WERI-Rb-1 (cell line): ENCODE data around the gene CCNQ.

Experiments
- DNase-seq: peaks from one replicate; pipeline ENCODE4 v3.0.0-alpha.2; 2020
- H3K27ac ChIP-seq: fragments of 250-450 bp; sonication (Bioruptor Pico); 2 replicates; pipeline ENCODE4 v1.5.1; 2020; ENCODE audit warnings: mild to moderate bottlenecking, moderate library complexity
- H3K27me3 ChIP-seq: fragments of 250-450 bp; sonication (Bioruptor Pico); 2 replicates; pipeline ENCODE4 v1.5.1; 2021; ENCODE audit warnings: mild to moderate bottlenecking, low read depth, moderate library complexity; ENCODE audit not compliant: insufficient read depth, severe bottlenecking
- H3K36me3 ChIP-seq: fragments of 250-450 bp; sonication (Bioruptor Pico); 2 replicates; pipeline ENCODE4 v1.5.1; 2020; ENCODE audit warnings: mild to moderate bottlenecking, moderate library complexity
- H3K4me3 ChIP-seq: 2 replicates; pipeline ENCODE4 v1.5.1; 2011; ENCODE audit warnings: low read depth, mild to moderate bottlenecking, control low read depth, low read length
- H3K9me3 ChIP-seq: fragments of 250-450 bp; sonication (Bioruptor Pico); 2 replicates; pipeline ENCODE4 v1.5.1; 2021; ENCODE audit warnings: mild to moderate bottlenecking, moderate library complexity; ENCODE audit not compliant: severe bottlenecking
- CTCF ChIP-seq: IDR thresholded peaks from 2 replicates; pipeline ENCODE4 v1.5.1; 2011; ENCODE audit warnings: low read depth, mild to moderate bottlenecking, control low read depth, inconsistent platforms, low read length

The CCNQ gene

GRCh38 chrX:153592966-153593688, 5.8 kb downstream of the CCNQ start:
- no peak overlapping the region for H3K27ac ChIP-seq
- no peak for DNase-seq
- peaks cover 19% of the 10 kb centered on the region for H3K9me3 ChIP-seq
- no peak for TF ChIP-seq CTCF
- H3K4me3 ChIP-seq: no peak overlapping the region
- H3K36me3 ChIP-seq: peaks cover 65% of the 10 kb centered on the region
- H3K27me3 ChIP-seq: peaks cover 5% of the 10 kb centered on the region

GRCh38 chrX:153592091-153592833, 6.7 kb downstream of the CCNQ start:
- Histone ChIP-seq H3K9me3 (peaks cover 15% of the 10 kb centered on the region), H3K4me3 (no peak overlapping the region), H3K27ac (no peak overlapping the region), H3K27me3 (peaks cover 7% of the 10 kb centered on the region), H3K36me3 (peaks cover 72% of the 10 kb centered on the region)
- no peak for TF ChIP-seq CTCF
- no peak for DNase-seq

- no peak for DNase-seq
- Histone ChIP-seq H3K9me3 (peaks cover 5% of the 10 kb centered on the region), H3K4me3 (no peak overlapping the region), H3K27me3 (peaks cover 12% of the 10 kb centered on the region), H3K36me3 (peaks cover 67% of the 10 kb centered on the region), H3K27ac (no peak overlapping the region)
- no peak for TF ChIP-seq CTCF
Observed at GRCh38 chrX:153590961-153591956, 7.7 kb downstream of the CCNQ start.

GRCh38 chrX:153588782-153589446, 10.0 kb downstream of the CCNQ start:
- TF ChIP-seq CTCF: no peak
- Histone ChIP-seq H3K36me3 (peaks cover 44% of the 10 kb centered on the region), H3K27ac (no peak overlapping the region), H3K27me3 (peaks cover 9% of the 10 kb centered on the region), H3K9me3 (no peaks in the 10 kb centered on the region), H3K4me3 (no peak overlapping the region)
- DNase-seq: no peak

- no peak overlapping the region for H3K4me3 ChIP-seq
- TF ChIP-seq CTCF: no peak
- peaks cover 6% of the 10 kb centered on the region for H3K27me3 ChIP-seq
- no peak overlapping the region for H3K27ac ChIP-seq
- no peaks in the 10 kb centered on the region for H3K9me3 ChIP-seq
- no peak for DNase-seq
- peaks cover 36% of the 10 kb centered on the region for H3K36me3 ChIP-seq
Observed at GRCh38 chrX:153588021-153588781, 10.7 kb downstream of the CCNQ start.
